VCaP (cell line): ENCODE measurements around the gene MLC1.

Experiments
- H3K27ac ChIP-seq: fragments of 450-650 bp; 2 replicates; pipeline ENCODE4 v1.5.1; 2017
- CTCF ChIP-seq: fragments of 450-650 bp; conservative IDR thresholded peaks from 2 replicates; pipeline ENCODE4 v1.5.1; 2017; ENCODE audit warnings: mild to moderate bottlenecking, moderate library complexity

MLC1 gene

GRCh38 chr22:50072714-50073538 lies 12.3 kb downstream of the MLC1 start:
- H3K27ac ChIP-seq = no peak overlapping the region
- TF ChIP-seq CTCF = no peak

- TF ChIP-seq CTCF = no peak
- H3K27ac ChIP-seq = no peak overlapping the region
These were observed 13.1 kb downstream of the MLC1 start for GRCh38 chr22:50072167-50072555.

- H3K27ac ChIP-seq = no peak overlapping the region
- TF ChIP-seq CTCF = no peak
These were observed 13.6 kb downstream of the MLC1 start for GRCh38 chr22:50071432-50072166.

DNA sequence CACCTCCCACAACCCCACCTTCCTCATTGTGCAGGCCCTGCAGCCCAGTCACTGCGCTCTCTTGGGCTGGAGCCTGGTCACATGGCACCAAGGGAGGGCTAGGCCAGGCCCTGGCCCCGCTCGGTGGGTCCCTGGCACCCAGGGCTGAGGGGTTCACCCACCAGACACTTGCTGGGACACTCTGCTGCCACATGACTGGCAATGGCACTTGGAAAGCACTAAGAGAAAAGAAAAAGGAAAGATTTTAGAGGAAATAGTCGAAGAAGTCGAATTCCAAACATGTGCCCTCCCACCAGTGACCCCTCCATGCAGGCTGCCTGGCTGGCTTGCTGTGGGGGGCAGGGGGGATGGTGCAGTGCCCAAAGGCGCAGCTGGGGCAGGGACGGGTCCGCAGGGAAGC lies 14.9 kb downstream of the MLC1 start:
- TF ChIP-seq CTCF = no peak
- no peak overlapping the region for H3K27ac ChIP-seq

DNA sequence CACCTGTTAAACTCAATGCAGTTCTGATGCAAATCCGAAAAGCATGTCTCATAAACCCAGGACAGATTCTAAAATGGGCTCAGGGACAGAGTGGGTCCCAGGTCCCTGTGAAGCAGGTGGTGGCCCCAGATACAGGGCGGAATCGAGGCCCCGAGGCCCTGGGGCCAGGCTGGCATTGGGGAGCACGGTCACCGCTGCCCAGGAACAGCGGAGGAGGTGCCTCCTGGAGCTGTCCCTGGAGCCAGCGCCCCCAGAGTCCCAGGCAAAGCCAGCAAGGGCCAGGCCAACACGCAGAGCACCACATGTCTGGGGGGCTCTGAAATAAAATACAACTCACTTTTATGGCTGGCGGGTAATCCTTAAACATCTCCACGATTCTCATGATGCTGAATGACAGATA lies 17.1 kb downstream of the MLC1 start:
- H3K27ac ChIP-seq = no peak overlapping the region
- no peak for TF ChIP-seq CTCF

DNA sequence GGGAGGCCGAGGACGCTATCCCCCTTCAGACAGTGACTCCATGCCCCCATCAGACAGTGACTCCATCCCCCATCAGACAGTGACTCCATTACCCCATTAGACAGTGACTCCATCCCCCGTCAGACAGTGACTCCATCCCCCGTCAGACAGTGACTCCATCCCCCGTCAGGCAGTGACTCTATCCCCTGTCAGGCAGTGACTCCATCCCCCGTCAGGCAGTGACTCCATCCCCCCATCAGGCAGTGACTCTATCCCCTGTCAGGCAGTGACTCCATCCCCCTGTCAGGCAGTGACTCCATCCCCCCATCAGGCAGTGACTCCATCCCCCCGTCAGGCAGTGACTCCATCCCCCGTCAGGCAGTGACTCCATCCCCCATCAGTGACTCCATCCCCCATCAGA lies 18.0 kb downstream of the MLC1 start:
- TF ChIP-seq CTCF = no peak
- H3K27ac ChIP-seq = no peak overlapping the region

DNA sequence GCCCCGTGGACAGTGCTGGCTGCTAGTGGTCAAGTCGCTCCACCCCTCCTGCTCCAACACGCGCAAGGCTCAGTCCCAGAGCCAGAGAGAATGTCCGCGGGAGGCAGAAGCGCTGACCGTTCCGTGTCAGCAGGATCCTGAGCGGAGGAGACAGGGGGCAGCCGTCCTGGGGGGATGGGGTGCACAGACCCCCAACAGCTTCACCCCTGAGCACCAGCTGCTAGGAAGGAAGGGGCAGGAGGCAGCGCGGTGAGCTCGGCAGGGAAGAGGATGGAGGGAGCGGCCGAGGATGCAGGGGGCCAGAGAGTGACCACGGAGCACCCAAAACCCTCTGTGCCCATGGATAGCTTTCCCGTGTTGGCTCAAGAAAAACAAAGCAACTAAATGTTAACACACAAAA lies 20.8 kb downstream of the MLC1 start:
- TF ChIP-seq CTCF = no peak
- H3K27ac ChIP-seq = no peak overlapping the region
